Measurements from ENCODE around the gene GRAMD2A. TPM values are rescaled to one million over a fixed set of nuclear protein-coding genes. Genes with fewer than 3 reads are reported as not detected.

The GRAMD2A gene
- total and polyA plus RNA-seq, 10 of the 15 experiments (the other 5 are each of a cell fraction or from before 2014, with no cell fraction given): 0.02 to 0.35 TPM; not detected in 8

DNA sequence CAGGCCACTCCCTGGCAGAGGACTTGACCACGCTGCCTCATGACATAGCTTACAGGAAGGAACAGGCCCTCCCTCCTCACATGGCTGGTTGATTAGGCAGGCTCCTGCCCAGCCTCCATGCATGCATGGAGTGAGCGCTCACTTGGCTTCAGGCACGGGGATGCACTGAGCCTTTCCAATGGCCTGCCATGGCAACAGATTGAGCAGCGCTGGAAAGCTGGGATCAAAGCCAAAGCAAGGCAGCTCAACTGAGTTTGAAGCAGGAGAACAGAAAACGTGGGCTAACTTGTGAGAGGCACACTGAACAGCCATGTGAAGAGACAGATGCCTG lies 5.9 kb upstream of the GRAMD2A start:
- intact Hi-C loops (cut with micrococcal nuclease; ENCODE audit: unreplicated experiment) (no loop called here), in situ Hi-C loops (cut with MboI) (no loop called here)
- Histone ChIP-seq H3K27me3 (replicated peaks in 1 of 2; ENCODE audit: control insufficient read depth in 2 of 2, insufficient read depth in 2 of 2, low read length in 1 of 2) (no peaks in the 10 kb centered on the region), H3K27ac (ENCODE audit: control insufficient read depth, insufficient read depth) (no peak overlapping the region), H3K36me3 (ENCODE audit: control insufficient read depth in 2 of 2, insufficient read depth in 2 of 2, low read length in 1 of 2) (peaks cover 80 to 83% of the 10 kb centered on the region in 2 experiments), H4K20me1 (ENCODE audit: control insufficient read depth, insufficient read depth) (peaks cover 26% of the 10 kb centered on the region), H3K9me3 (replicated peaks; ENCODE audit: control insufficient read depth, insufficient read depth, low read length) (no peaks in the 10 kb centered on the region), H3K4me3 (no peak overlapping the region), H3K4me1 (ENCODE audit: control insufficient read depth, insufficient read depth, low read length) (no peaks in the 10 kb centered on the region), H2AFZ (ENCODE audit: control insufficient read depth, low read depth, low read length) (no peak overlapping the region), H3K79me2 (ENCODE audit: control insufficient read depth, insufficient read depth, low read length) (no peaks in the 10 kb centered on the region), H3K4me2 (ENCODE audit: control insufficient read depth, insufficient read depth) (no peak overlapping the region), H3K9ac (ENCODE audit: control insufficient read depth, insufficient read depth, low read length) (no peak overlapping the region)
- ChIA-PET CTCF (no interaction called here), RAD21 (ENCODE audit: unreplicated experiment) (interaction anchor here (1.0 kb wide), 1 partner anchor 23 kb away, joined by 4 read pairs; no protein-coding TSS in a partner anchor), SMC1A (ENCODE audit: uncharacterized antibody, unreplicated experiment) (interaction anchor here (1.1 kb wide), 1 partner anchor 35 kb away, joined by 3 read pairs; no protein-coding TSS in a partner anchor), POLR2A (no interaction called here)
- no peak for TF ChIP-seq EP300 (IDR thresholded peaks at IDR 0.05; ENCODE audit: borderline replicate concordance in 1 of 2, control insufficient read depth in 1 of 2, low read depth in 2 of 2, low read length in 2 of 2)
- TF ChIP-seq ETV6 (conservative IDR thresholded peaks at IDR 0.05 in 1 of 2, IDR thresholded peaks at IDR 0.05 in 1 of 2; ENCODE audit: borderline replicate concordance in 1 of 2, low read depth in 1 of 2): no peak
- TF ChIP-seq IKZF1 (conservative IDR thresholded peaks at IDR 0.05): no peak
- TF ChIP-seq SKIL (IDR thresholded peaks at IDR 0.05; ENCODE audit: low read depth, poor library complexity, severe bottlenecking): no peak
- TF ChIP-seq ATF7 (IDR thresholded peaks at IDR 0.05; ENCODE audit: low read depth): no peak
- TF ChIP-seq ZBED1 (IDR thresholded peaks at IDR 0.05; ENCODE audit: borderline replicate concordance): no peak
- TF ChIP-seq ZNF217 (IDR thresholded peaks at IDR 0.05): no peak
- no peak for TF ChIP-seq ZZZ3 (IDR thresholded peaks at IDR 0.05; ENCODE audit: control insufficient read depth, insufficient read length, low read depth)
- no peak for TF ChIP-seq ZNF622 (IDR thresholded peaks at IDR 0.05)
- no peak for TF ChIP-seq JUND (IDR thresholded peaks at IDR 0.05; ENCODE audit: low read depth, low read length)
- no peak for TF ChIP-seq NR2C2 (IDR thresholded peaks at IDR 0.05; ENCODE audit: borderline replicate concordance, control insufficient read depth, insufficient read length, low read depth)
- TF ChIP-seq NR2C1 (IDR thresholded peaks at IDR 0.05): no peak
- no TSS peak for BruUV-seq (replicated peaks)
- ATAC-seq (no peak), FAIRE-seq (no peak), DNase-seq (ENCODE audit: low read depth, low spot score) (no peak)
- 75% methylated on average over 5 of the region's 5 CpGs for WGBS (ENCODE audit: insufficient coverage, insufficient replicate concordance, low lambda C conversion rate, missing lambda C conversion rate)
